Colonic mucosa (tissue), 4 donors: ENCODE measurements around the gene AGRP. TPM values are rescaled to one million over a fixed set of nuclear protein-coding genes. Genes with fewer than 3 reads are reported as not detected.

Source experiments
- DNase-seq: peaks from one replicate; pipeline ENCODE4 v3.0.0-alpha.2; 2020
- H3K27ac ChIP-seq: fragments of 200-600 bp; one replicate; pipeline ENCODE4 v1.8.0; 2021
- H3K27me3 ChIP-seq: fragments of 200-600 bp; one replicate; pipeline ENCODE4 v1.8.0; 2021
- H3K36me3 ChIP-seq: fragments of 200-600 bp; one replicate; pipeline ENCODE4 v1.8.0; 2021
- H3K4me1 ChIP-seq: fragments of 200-600 bp; one replicate; pipeline ENCODE4 v1.8.0; 2021; ENCODE audit warnings: mild to moderate bottlenecking
- H3K4me3 ChIP-seq: fragments of 200-600 bp; one replicate; pipeline ENCODE4 v1.8.0; 2021
- H3K9ac ChIP-seq, 2 donors: one replicate each; pipeline ENCODE4 v1.7.0; 2013; ENCODE audit warnings: control low read depth in 2 of 2, low read depth in 2 of 2, low read length in 2 of 2
- H3K9me3 ChIP-seq: fragments of 200-600 bp; one replicate; pipeline ENCODE4 v1.8.0; 2021
- CTCF ChIP-seq: fragments of 200-600 bp; IDR thresholded peaks from one replicate; pipeline ENCODE4 v1.8.0; 2022; ENCODE audit warnings: antibody characterized with exemption, mild to moderate bottlenecking
- intact Hi-C: fragments of 100-400 bp; cut with DNase I; formaldehyde crosslinking; loops from one replicate; pipeline ENCODE4 v1.14.1; 2022
- total RNA-seq, 2 donors: library from RNA; stranded (reverse); fragmentation: NEBNext Ultra II Directional in 1 of 2; extraction: Animal tissue kit (Norgen Biotek cat#: 25700) in 1 of 2; gene quantifications; one replicate each; pipeline ENCODE4 v1.2.1, GENCODE V29; 2021
- donor health status: healthy.
- donor health status: DM: no; HTN: no; CAD: no.
- donor health status: DM: no; HTN: no; CAD: no.

Gene AGRP
- total RNA-seq, 2 donors from 2014 or later, result not detected

- no peak for TF ChIP-seq CTCF
- intact Hi-C loops, result loop anchor here (5.0 kb wide), 1 partner anchor 41 kb away; no protein-coding TSS in a partner anchor
- Histone ChIP-seq H3K9ac (peak overlapping the region; percentile 38 to 99), H3K9me3 (no peaks in the 10 kb centered on the region), H3K4me3 (peak overlapping the region; percentile 79), H3K4me1 (peaks cover 14% of the 10 kb centered on the region), H3K27ac (peak overlapping the region; percentile 59), H3K27me3 (no peaks in the 10 kb centered on the region), H3K36me3 (no peaks in the 10 kb centered on the region)
- peak; percentile 79 for DNase-seq
These were observed 1.6 kb downstream of the AGRP start for GRCh38 chr16:67481561-67482232.

DNA sequence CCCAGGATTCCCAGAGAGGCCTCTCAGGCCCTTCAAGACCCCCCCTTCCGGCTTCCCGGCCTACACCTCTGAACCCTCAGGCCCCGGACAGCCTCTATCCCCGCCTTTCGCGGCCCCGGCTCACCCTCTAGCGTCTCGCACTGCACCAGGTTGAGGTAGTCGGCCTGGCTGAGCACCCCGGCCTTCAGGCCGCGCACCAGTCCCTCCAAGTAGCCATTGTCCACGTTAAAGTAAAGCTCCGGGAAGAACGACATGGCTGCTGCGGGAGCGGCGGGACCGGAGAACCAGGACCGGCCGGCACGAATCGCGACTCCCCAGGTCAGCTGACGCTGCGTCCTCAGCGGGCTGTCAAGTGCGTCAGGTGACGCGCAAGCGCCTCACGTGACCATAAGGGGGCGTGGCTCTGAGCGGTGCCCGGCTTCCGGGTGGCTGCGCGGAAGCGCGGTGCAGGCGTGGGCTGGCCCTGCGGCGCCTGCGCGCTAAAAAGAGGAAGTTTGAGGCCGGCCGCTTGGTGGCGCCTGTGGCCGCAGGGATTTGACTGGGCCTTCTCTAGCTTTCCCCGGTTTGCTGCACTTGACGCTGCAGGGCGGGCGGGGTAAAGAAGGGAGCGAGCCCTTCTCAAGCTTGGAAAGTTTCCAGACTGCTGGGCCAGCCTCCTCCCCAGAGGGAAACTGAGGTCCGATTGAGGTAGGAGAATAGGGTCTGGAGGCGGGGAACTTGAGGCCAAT is 2.4 kb downstream of the AGRP start, which contains the start of gene ATP6V0D1:
ATP6V0D1 (minus strand) TSS at position 325 of the 728 bp plus-strand sequence; CDS start at position 254, 71 bp downstream.
- H3K27ac ChIP-seq, result peak within 1 kb of the TSS; percentile 65
- peak; percentile 99 for DNase-seq
- no peaks in the 10 kb centered on the region for H3K36me3 ChIP-seq
- peak; percentile 70 for TF ChIP-seq CTCF
- H3K4me3 ChIP-seq, result peak within 1 kb of the TSS; percentile 79
- no peaks in the 10 kb centered on the region for H3K27me3 ChIP-seq
- H3K9me3 ChIP-seq, result no peaks in the 10 kb centered on the region
- H3K4me1 ChIP-seq, result peaks cover 14% of the 10 kb centered on the region
- peak within 1 kb of the TSS; percentile 96 to 99 for H3K9ac ChIP-seq
- intact Hi-C loops, result loop anchor here (5.0 kb wide), 1 partner anchor 41 kb away; no protein-coding TSS in a partner anchor

- peaks cover 14% of the 10 kb centered on the region for H3K4me1 ChIP-seq
- no peak for DNase-seq
- no peak overlapping the region for H3K4me3 ChIP-seq
- H3K9ac ChIP-seq, result no peak overlapping the region
- H3K27ac ChIP-seq, result no peak overlapping the region
- no peaks in the 10 kb centered on the region for H3K9me3 ChIP-seq
- no peak for TF ChIP-seq CTCF
- no peaks in the 10 kb centered on the region for H3K27me3 ChIP-seq
- intact Hi-C loops, result no loop called here
- no peaks in the 10 kb centered on the region for H3K36me3 ChIP-seq
These were observed 5.3 kb downstream of the AGRP start for GRCh38 chr16:67477960-67478554.

- Histone ChIP-seq H3K27me3 (no peaks in the 10 kb centered on the region), H3K36me3 (no peaks in the 10 kb centered on the region), H3K4me1 (no peaks in the 10 kb centered on the region), H3K9ac (no peak overlapping the region), H3K27ac (no peak overlapping the region), H3K4me3 (no peak overlapping the region), H3K9me3 (no peaks in the 10 kb centered on the region)
- TF ChIP-seq CTCF, result no peak
- no peak for DNase-seq
- intact Hi-C loops, result no loop called here
These were observed 8.5 kb downstream of the AGRP start for GRCh38 chr16:67474551-67475455.
